SU-DHL-6 (cell line): ENCODE measurements around the gene GLI3.

Source experiments
- EZH2phosphoT487 ChIP-seq: fragments of 200-600 bp; sonication (generic), shearing (Covaris generic); conservative IDR thresholded peaks from 2 replicates; pipeline ENCODE4 v1.6.1; 2018; ENCODE audit warnings: mild to moderate bottlenecking, antibody characterized with exemption, low read length, moderate library complexity, mixed read lengths
- TF ChIP-seq, protein P1 (sequence below): fragments of 200-600 bp; sonication (generic); IDR thresholded peaks from one replicate; pipeline ENCODE4 v1.5.1; 2017; ENCODE audit warnings: antibody characterized with exemption, mild to moderate bottlenecking, low read length, moderate library complexity; ENCODE audit not compliant: insufficient read depth, poor library complexity, severe bottlenecking

DNA sequence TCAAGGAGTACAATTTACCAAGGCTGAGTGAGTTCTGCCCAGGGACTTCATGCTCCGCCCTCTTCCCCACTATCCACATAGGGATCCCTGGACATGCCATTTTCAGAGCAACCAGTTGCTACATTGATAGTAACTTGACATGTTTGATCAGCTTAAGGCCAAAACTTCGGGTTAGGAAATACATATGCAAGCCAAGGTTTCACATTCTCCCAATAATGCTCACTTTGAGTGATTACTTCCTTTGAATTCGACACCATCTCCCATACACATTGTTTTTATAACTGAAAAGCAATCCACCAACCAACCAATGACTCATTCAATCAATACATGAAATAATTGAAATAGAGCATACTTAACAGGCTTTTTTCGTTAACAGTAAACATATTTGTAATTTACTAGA lies 137.9 kb downstream of the GLI3 start:
- TF ChIP-seq EZH2phosphoT487 = no peak
- TF ChIP-seq, protein P1, sequence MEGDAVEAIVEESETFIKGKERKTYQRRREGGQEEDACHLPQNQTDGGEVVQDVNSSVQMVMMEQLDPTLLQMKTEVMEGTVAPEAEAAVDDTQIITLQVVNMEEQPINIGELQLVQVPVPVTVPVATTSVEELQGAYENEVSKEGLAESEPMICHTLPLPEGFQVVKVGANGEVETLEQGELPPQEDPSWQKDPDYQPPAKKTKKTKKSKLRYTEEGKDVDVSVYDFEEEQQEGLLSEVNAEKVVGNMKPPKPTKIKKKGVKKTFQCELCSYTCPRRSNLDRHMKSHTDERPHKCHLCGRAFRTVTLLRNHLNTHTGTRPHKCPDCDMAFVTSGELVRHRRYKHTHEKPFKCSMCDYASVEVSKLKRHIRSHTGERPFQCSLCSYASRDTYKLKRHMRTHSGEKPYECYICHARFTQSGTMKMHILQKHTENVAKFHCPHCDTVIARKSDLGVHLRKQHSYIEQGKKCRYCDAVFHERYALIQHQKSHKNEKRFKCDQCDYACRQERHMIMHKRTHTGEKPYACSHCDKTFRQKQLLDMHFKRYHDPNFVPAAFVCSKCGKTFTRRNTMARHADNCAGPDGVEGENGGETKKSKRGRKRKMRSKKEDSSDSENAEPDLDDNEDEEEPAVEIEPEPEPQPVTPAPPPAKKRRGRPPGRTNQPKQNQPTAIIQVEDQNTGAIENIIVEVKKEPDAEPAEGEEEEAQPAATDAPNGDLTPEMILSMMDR = no peak
